HEK293 (cell line): ENCODE results near the gene AHCTF1.

Experiments
- CTCF ChIA-PET: fragments of 350-600 bp; formaldehyde crosslinking; extraction: SDS; loops from one replicate; lab custom pipeline; 2021; ENCODE audit warnings: antibody characterized with exemption; lab: Yijun Ruan, JAX
- POLR2A ChIA-PET: fragments of 300-600 bp; formaldehyde crosslinking; extraction: SDS; loops from one replicate; lab custom pipeline; 2020; ENCODE audit warnings: antibody characterized with exemption, inconsistent platforms; lab: Yijun Ruan, JAX
- H3K27ac ChIP-seq: fragments of 200-500 bp; sonication (Bioruptor generic); 2 replicates; pipeline ENCODE4 v1.5.1; 2014; ENCODE audit warnings: low read depth, low read length, control low read depth, inconsistent platforms; ENCODE audit errors: extremely low read depth
- H3K36me3 ChIP-seq, 2 experiments: fragments of 200-500 bp in 1 of 2; sonication (Bioruptor generic) in 1 of 2; 1 replicate in 1 of 2; 2 replicates in 1 of 2; pipeline ENCODE4 v1.5.1; 2014 to 2017; ENCODE audit warnings: inconsistent platforms in 2 of 2, low read length in 2 of 2; ENCODE audit not compliant: control insufficient read depth in 2 of 2, insufficient read depth in 1 of 2
- H3K4me1 ChIP-seq: fragments of 200-500 bp; sonication (Bioruptor generic); 2 replicates; pipeline ENCODE4 v1.5.1; 2014; ENCODE audit warnings: mild to moderate bottlenecking, low read length, inconsistent platforms; ENCODE audit not compliant: control insufficient read depth, insufficient read depth
- H3K4me3 ChIP-seq: 2 replicates; pipeline ENCODE4 v1.5.1; 2011; ENCODE audit warnings: low read depth, mild to moderate bottlenecking, control low read depth, low read length, moderate library complexity
- H3K9me3 ChIP-seq: fragments of 200-500 bp; sonication (Bioruptor generic); 2 replicates; pipeline ENCODE4 v1.5.1; 2014; ENCODE audit warnings: low read depth, low read length, inconsistent platforms; ENCODE audit not compliant: control insufficient read depth, insufficient read depth
- EGR2 ChIP-seq: fragments of 450-650 bp; formaldehyde crosslinking; IDR thresholded peaks from 2 replicates; pipeline ENCODE4 v1.5.1; 2016; ENCODE audit warnings: low read depth, missing biosample characterization, missing genetic modification characterization
- GLIS2 ChIP-seq: fragments of 450-650 bp; formaldehyde crosslinking; IDR thresholded peaks from 2 replicates; pipeline ENCODE4 v1.5.1; 2016; ENCODE audit warnings: missing biosample characterization, missing genetic modification characterization
- HOXC10 ChIP-seq: sonication (generic); formaldehyde crosslinking; IDR thresholded peaks from 2 replicates; pipeline ENCODE4 v1.8.1; 2023; ENCODE audit warnings: mild to moderate bottlenecking, missing genetic modification reagents
- KLF1 ChIP-seq: fragments of 450-650 bp; formaldehyde crosslinking; IDR thresholded peaks from 2 replicates; pipeline ENCODE4 v1.5.1; 2016; ENCODE audit warnings: missing biosample characterization, missing genetic modification characterization
- MZF1 ChIP-seq: fragments of 450-650 bp; formaldehyde crosslinking; IDR thresholded peaks from 2 replicates; pipeline ENCODE4 v1.5.1; 2017; ENCODE audit warnings: missing biosample characterization, missing genetic modification characterization, borderline replicate concordance
- OVOL3 ChIP-seq: fragments of 450-650 bp; formaldehyde crosslinking; IDR thresholded peaks from 2 replicates; pipeline ENCODE4 v1.5.1; 2016; ENCODE audit warnings: missing biosample characterization, missing genetic modification characterization
- WT1 ChIP-seq: fragments of 450-650 bp; formaldehyde crosslinking; IDR thresholded peaks from 2 replicates; pipeline ENCODE4 v1.5.1; 2016; ENCODE audit warnings: missing biosample characterization, missing genetic modification characterization
- ZBTB17 ChIP-seq: fragments of 450-650 bp; formaldehyde crosslinking; IDR thresholded peaks from 2 replicates; pipeline ENCODE4 v1.5.1; 2016; ENCODE audit warnings: missing biosample characterization, missing genetic modification characterization
- ZFP37 ChIP-seq: fragments of 450-650 bp; formaldehyde crosslinking; IDR thresholded peaks from 2 replicates; pipeline ENCODE4 v1.5.1; 2016; ENCODE audit warnings: missing biosample characterization, missing genetic modification characterization
- ZNF138 ChIP-seq: fragments of 450-650 bp; formaldehyde crosslinking; IDR thresholded peaks from 2 replicates; pipeline ENCODE4 v1.5.1; 2016; ENCODE audit warnings: missing biosample characterization, missing genetic modification characterization, borderline replicate concordance
- ZNF155 ChIP-seq: fragments of 450-650 bp; formaldehyde crosslinking; IDR thresholded peaks from 2 replicates; pipeline ENCODE4 v1.5.1; 2016; ENCODE audit warnings: missing biosample characterization, missing genetic modification characterization
- ZNF23 ChIP-seq: fragments of 450-650 bp; formaldehyde crosslinking; IDR thresholded peaks from 2 replicates; pipeline ENCODE4 v1.5.1; 2016; ENCODE audit warnings: missing biosample characterization, missing genetic modification characterization, borderline replicate concordance
- ZNF239 ChIP-seq: fragments of 450-650 bp; formaldehyde crosslinking; IDR thresholded peaks from 2 replicates; pipeline ENCODE4 v1.5.1; 2016; ENCODE audit warnings: missing biosample characterization, missing genetic modification characterization
- ZNF473 ChIP-seq: fragments of 450-650 bp; formaldehyde crosslinking; IDR thresholded peaks from 2 replicates; pipeline ENCODE4 v1.5.1; 2017; ENCODE audit warnings: missing biosample characterization, missing genetic modification characterization
- ZNF501 ChIP-seq: fragments of 450-650 bp; formaldehyde crosslinking; IDR thresholded peaks from 2 replicates; pipeline ENCODE4 v1.5.1; 2016; ENCODE audit warnings: missing biosample characterization, missing genetic modification characterization
- ZNF776 ChIP-seq: fragments of 450-650 bp; formaldehyde crosslinking; IDR thresholded peaks from 2 replicates; pipeline ENCODE4 v1.5.0; 2017; ENCODE audit warnings: missing biosample characterization, missing genetic modification characterization, borderline replicate concordance
- ZNF843 ChIP-seq: fragments of 450-650 bp; formaldehyde crosslinking; IDR thresholded peaks from 2 replicates; pipeline ENCODE4 v1.5.1; 2016; ENCODE audit warnings: missing biosample characterization, missing genetic modification characterization
- ZSCAN30 ChIP-seq: fragments of 450-650 bp; IDR thresholded peaks from 2 replicates; pipeline ENCODE4 v1.5.1; 2018; ENCODE audit warnings: missing biosample characterization, mild to moderate bottlenecking, missing genetic modification characterization, moderate library complexity
- TF ChIP-seq, protein P1 (sequence below): fragments of 450-650 bp; formaldehyde crosslinking; IDR thresholded peaks from 2 replicates; pipeline ENCODE4 v1.5.1; 2017; ENCODE audit warnings: missing biosample characterization, missing genetic modification characterization
- TF ChIP-seq, protein P2 (sequence below): fragments of 450-650 bp; formaldehyde crosslinking; IDR thresholded peaks from 2 replicates; pipeline ENCODE4 v1.5.1; 2017; ENCODE audit warnings: missing biosample characterization, mild to moderate bottlenecking, missing genetic modification characterization, moderate library complexity
- TF ChIP-seq, protein P3 (sequence below): fragments of 450-650 bp; formaldehyde crosslinking; IDR thresholded peaks from 2 replicates; pipeline ENCODE4 v1.5.1; 2016; ENCODE audit warnings: missing biosample characterization, missing genetic modification characterization
- TF ChIP-seq, protein P4 (sequence below): fragments of 450-650 bp; formaldehyde crosslinking; IDR thresholded peaks from 2 replicates; pipeline ENCODE4 v1.5.0; 2017; ENCODE audit warnings: missing biosample characterization, missing genetic modification characterization, borderline replicate concordance

Gene AHCTF1

DNA sequence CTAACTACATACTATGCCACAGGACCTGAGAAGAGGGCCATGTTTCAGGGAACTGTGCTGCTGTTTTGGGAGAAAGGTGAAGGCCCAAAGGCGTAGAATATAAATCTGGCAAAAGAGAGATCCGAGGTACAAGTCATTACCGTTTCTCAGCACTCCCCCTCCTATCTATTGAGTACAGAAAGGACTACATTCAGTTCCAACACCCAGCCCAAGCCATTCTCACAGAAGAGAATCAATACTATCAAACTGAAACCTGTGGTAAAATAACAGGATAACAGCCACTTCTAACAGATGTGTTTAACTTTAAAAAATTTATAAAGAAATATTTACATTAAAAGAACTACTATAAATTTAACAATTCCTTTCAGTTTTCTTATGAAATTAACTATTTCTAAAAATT lies 7.8 kb downstream of the AHCTF1 start:
- H3K4me1 ChIP-seq = no peaks in the 10 kb centered on the region
- no peak overlapping the region for H3K4me3 ChIP-seq
- no peaks in the 10 kb centered on the region for H3K9me3 ChIP-seq
- ChIA-PET POLR2A (no interaction called here), CTCF (no interaction called here)
- H3K36me3 ChIP-seq = peaks cover 0 to 13% of the 10 kb centered on the region in 2 experiments; a peak in 1 of 3 replicates
- no peak overlapping the region for H3K27ac ChIP-seq
- TF ChIP-seq OVOL3 (no peak), ZNF776 (tag by site-specific recombination) (no peak), ZFP37 (tag by site-specific recombination) (no peak), HOXC10 (no peak), GLIS2 (no peak), ZNF843 (tag by site-specific recombination) (no peak), WT1 (no peak), ZSCAN30 (no peak), KLF1 (no peak), ZNF23 (tag by site-specific recombination) (no peak), ZNF501 (tag by site-specific recombination) (no peak), ZNF473 (tag by site-specific recombination) (no peak)
- TF ChIP-seq, protein P1, sequence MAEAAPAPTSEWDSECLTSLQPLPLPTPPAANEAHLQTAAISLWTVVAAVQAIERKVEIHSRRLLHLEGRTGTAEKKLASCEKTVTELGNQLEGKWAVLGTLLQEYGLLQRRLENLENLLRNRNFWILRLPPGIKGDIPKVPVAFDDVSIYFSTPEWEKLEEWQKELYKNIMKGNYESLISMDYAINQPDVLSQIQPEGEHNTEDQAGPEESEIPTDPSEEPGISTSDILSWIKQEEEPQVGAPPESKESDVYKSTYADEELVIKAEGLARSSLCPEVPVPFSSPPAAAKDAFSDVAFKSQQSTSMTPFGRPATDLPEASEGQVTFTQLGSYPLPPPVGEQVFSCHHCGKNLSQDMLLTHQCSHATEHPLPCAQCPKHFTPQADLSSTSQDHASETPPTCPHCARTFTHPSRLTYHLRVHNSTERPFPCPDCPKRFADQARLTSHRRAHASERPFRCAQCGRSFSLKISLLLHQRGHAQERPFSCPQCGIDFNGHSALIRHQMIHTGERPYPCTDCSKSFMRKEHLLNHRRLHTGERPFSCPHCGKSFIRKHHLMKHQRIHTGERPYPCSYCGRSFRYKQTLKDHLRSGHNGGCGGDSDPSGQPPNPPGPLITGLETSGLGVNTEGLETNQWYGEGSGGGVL = no peak
- TF ChIP-seq, protein P2, sequence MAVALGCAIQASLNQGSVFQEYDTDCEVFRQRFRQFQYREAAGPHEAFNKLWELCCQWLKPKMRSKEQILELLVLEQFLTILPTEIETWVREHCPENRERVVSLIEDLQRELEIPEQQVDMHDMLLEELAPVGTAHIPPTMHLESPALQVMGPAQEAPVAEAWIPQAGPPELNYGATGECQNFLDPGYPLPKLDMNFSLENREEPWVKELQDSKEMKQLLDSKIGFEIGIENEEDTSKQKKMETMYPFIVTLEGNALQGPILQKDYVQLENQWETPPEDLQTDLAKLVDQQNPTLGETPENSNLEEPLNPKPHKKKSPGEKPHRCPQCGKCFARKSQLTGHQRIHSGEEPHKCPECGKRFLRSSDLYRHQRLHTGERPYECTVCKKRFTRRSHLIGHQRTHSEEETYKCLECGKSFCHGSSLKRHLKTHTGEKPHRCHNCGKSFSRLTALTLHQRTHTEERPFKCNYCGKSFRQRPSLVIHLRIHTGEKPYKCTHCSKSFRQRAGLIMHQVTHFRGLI (tag by site-specific recombination) = no peak
- TF ChIP-seq, protein P3, sequence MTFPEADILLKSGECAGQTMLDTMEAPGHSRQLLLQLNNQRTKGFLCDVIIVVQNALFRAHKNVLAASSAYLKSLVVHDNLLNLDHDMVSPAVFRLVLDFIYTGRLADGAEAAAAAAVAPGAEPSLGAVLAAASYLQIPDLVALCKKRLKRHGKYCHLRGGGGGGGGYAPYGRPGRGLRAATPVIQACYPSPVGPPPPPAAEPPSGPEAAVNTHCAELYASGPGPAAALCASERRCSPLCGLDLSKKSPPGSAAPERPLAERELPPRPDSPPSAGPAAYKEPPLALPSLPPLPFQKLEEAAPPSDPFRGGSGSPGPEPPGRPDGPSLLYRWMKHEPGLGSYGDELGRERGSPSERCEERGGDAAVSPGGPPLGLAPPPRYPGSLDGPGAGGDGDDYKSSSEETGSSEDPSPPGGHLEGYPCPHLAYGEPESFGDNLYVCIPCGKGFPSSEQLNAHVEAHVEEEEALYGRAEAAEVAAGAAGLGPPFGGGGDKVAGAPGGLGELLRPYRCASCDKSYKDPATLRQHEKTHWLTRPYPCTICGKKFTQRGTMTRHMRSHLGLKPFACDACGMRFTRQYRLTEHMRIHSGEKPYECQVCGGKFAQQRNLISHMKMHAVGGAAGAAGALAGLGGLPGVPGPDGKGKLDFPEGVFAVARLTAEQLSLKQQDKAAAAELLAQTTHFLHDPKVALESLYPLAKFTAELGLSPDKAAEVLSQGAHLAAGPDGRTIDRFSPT = no peak
- TF ChIP-seq, protein P4, sequence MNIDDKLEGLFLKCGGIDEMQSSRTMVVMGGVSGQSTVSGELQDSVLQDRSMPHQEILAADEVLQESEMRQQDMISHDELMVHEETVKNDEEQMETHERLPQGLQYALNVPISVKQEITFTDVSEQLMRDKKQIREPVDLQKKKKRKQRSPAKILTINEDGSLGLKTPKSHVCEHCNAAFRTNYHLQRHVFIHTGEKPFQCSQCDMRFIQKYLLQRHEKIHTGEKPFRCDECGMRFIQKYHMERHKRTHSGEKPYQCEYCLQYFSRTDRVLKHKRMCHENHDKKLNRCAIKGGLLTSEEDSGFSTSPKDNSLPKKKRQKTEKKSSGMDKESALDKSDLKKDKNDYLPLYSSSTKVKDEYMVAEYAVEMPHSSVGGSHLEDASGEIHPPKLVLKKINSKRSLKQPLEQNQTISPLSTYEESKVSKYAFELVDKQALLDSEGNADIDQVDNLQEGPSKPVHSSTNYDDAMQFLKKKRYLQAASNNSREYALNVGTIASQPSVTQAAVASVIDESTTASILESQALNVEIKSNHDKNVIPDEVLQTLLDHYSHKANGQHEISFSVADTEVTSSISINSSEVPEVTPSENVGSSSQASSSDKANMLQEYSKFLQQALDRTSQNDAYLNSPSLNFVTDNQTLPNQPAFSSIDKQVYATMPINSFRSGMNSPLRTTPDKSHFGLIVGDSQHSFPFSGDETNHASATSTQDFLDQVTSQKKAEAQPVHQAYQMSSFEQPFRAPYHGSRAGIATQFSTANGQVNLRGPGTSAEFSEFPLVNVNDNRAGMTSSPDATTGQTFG = no peak

DNA sequence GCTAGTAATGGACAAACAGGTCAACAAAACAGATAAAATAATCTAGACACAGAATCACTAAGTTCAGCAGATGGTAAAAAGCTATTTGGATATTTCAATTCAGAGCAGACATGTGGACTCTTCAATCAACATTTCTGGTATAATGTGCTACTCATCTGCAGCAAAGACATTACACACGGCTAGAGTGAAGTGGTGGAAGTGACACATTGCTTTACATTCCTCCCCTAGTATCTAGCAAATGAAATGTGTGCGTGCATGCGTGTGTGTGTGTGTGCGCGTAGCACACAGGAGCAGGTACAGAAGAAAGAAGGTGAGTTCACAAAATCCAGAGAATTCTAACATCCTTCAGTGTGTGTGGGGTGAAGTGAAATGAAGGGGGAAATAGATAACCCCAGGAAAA lies 8.3 kb downstream of the AHCTF1 start:
- Histone ChIP-seq H3K4me3 (no peak overlapping the region), H3K36me3 (peaks cover 0 to 9% of the 10 kb centered on the region in 2 experiments; a peak in 1 of 3 replicates), H3K9me3 (no peaks in the 10 kb centered on the region), H3K27ac (no peak overlapping the region), H3K4me1 (no peaks in the 10 kb centered on the region)
- TF ChIP-seq MZF1 (tag by site-specific recombination) (no peak), ZNF138 (tag by site-specific recombination) (no peak), ZNF155 (tag by site-specific recombination) (no peak), ZNF239 (no peak), ZBTB17 (tag by site-specific recombination) (no peak), EGR2 (tag by site-specific recombination) (no peak)
- POLR2A ChIA-PET = no interaction called here
- CTCF ChIA-PET = no interaction called here
